H1 (cell line): ENCODE data around the gene PTPRO. TPM values are rescaled to one million over a fixed set of nuclear protein-coding genes. Genes with fewer than 3 reads are reported as not detected.

Experiments used
- CTCF ChIA-PET: fragments of 300-600 bp; sonication (Branson Sonifier 250); formaldehyde crosslinking; loops from one replicate; lab custom pipeline; 2021; ENCODE audit not compliant: partially characterized antibody; lab: Charles Lee
- POLR2A ChIA-PET: fragments of 300-600 bp; sonication (Branson Sonifier 250); formaldehyde crosslinking; loops from one replicate; lab custom pipeline; 2021; ENCODE audit warnings: inconsistent platforms; ENCODE audit not compliant: partially characterized antibody; lab: Charles Lee
- DNase-seq, 2 experiments: peaks; one replicate each; pipeline versions ENCODE4 v3.0.0 to v3.0.0-alpha.2; 2010 to 2022; ENCODE audit warnings: low spot score in 2 of 2, low read depth in 1 of 2, mixed read lengths in 1 of 2
- FAIRE-seq: peaks from 2 replicates; lab custom pipeline; 2011; peaks lifted over from hg19 to GRCh38; lab: Jason Lieb, UNC
- H2AFZ ChIP-seq: 2 replicates; pipeline ENCODE4 v1.8.1; 2012; ENCODE audit warnings: low read length, inconsistent platforms
- H2AK5ac ChIP-seq: 2 replicates; pipeline ENCODE4 v1.6.1; 2013; ENCODE audit warnings: low read depth, low read length
- H2BK120ac ChIP-seq: replicated peaks from 2 replicates; pipeline ENCODE3; 2013; ENCODE audit warnings: low read depth, low read length, inconsistent platforms
- H2BK12ac ChIP-seq: 2 replicates; pipeline ENCODE4 v1.6.1; 2013; ENCODE audit warnings: low read depth, low read length
- H2BK15ac ChIP-seq: 2 replicates; pipeline ENCODE4 v1.6.1; 2013; ENCODE audit warnings: low read length
- H2BK20ac ChIP-seq: 2 replicates; pipeline ENCODE4 v1.6.1; 2013; ENCODE audit warnings: low read length
- H2BK5ac ChIP-seq: 2 replicates; pipeline ENCODE4 v1.6.1; 2013; ENCODE audit warnings: low read depth, low read length
- H3K14ac ChIP-seq: 2 replicates; pipeline ENCODE4 v1.6.1; 2013; ENCODE audit warnings: inconsistent platforms; ENCODE audit not compliant: insufficient read length
- H3K18ac ChIP-seq: 2 replicates; pipeline ENCODE4 v1.6.1; 2013; ENCODE audit warnings: low read length; ENCODE audit errors: extremely low read depth
- H3K23ac ChIP-seq: 2 replicates; pipeline ENCODE4 v1.6.1; 2013; ENCODE audit warnings: inconsistent platforms; ENCODE audit not compliant: insufficient read length
- H3K23me2 ChIP-seq: 2 replicates; pipeline ENCODE4 v1.6.1; 2013; ENCODE audit warnings: low read depth, low read length
- H3K27ac ChIP-seq: 2 replicates; pipeline ENCODE4 v1.6.1; 2011; ENCODE audit warnings: low read depth, low read length, inconsistent platforms
- H3K27me3 ChIP-seq, 4 experiments: replicated peaks in 1 of 4; 1 replicate in 1 of 4; 2 replicates in 3 of 4; pipeline versions ENCODE4 v1.6.1 to v1.8.1; 2011 to 2013; ENCODE audit warnings: low read length in 3 of 4, mild to moderate bottlenecking in 3 of 4, inconsistent platforms in 2 of 4, mixed read lengths in 2 of 4, moderate library complexity in 1 of 4; ENCODE audit not compliant: control insufficient read depth in 3 of 4, insufficient read depth in 3 of 4; ENCODE audit errors: extremely low read depth in 1 of 4
- H3K36me3 ChIP-seq, 4 experiments: 2 replicates each; pipeline versions ENCODE4 v1.6.1 to v1.8.1; 2011 to 2013; ENCODE audit warnings: mild to moderate bottlenecking in 4 of 4, low read length in 3 of 4, moderate library complexity in 2 of 4, control low read depth in 1 of 4, inconsistent platforms in 1 of 4; ENCODE audit not compliant: insufficient read depth in 4 of 4, control insufficient read depth in 2 of 4
- H3K4ac ChIP-seq: replicated peaks from 2 replicates; pipeline ENCODE3; 2013; ENCODE audit warnings: low read length, low read depth, mixed read lengths, inconsistent platforms; ENCODE audit not compliant: insufficient read length
- H3K4me1 ChIP-seq, 4 experiments: replicated peaks in 1 of 4; 1 replicate in 1 of 4; 2 replicates in 3 of 4; pipeline versions ENCODE4 v1.6.1 to v1.8.1; 2011 to 2013; ENCODE audit warnings: low read length in 3 of 4, inconsistent platforms in 2 of 4, mixed read lengths in 1 of 4; ENCODE audit not compliant: insufficient read depth in 4 of 4, control insufficient read depth in 3 of 4
- H3K4me2 ChIP-seq, 2 experiments: 2 replicates each; pipeline versions ENCODE4 v1.6.1 to v1.8.1; 2011 to 2013; ENCODE audit warnings: low read depth in 2 of 2, low read length in 2 of 2, control low read depth in 1 of 2, inconsistent platforms in 1 of 2, mild to moderate bottlenecking in 1 of 2; ENCODE audit not compliant: insufficient read depth in 1 of 2
- H3K4me3 ChIP-seq, 4 experiments: fragments of 200-600, 300-600 bp in 1 of 4; sonication (generic), shearing (Covaris generic), sonication (Bioruptor Twin) in 1 of 4; 2 replicates each; pipeline versions ENCODE4 v1.5.1 to v1.8.1; 2011 to 2016; ENCODE audit warnings: low read length in 4 of 4, low read depth in 3 of 4, control low read depth in 2 of 4, inconsistent platforms in 2 of 4, mild to moderate bottlenecking in 2 of 4, mixed read lengths in 1 of 4, moderate library complexity in 1 of 4; ENCODE audit not compliant: insufficient read depth in 2 of 4; ENCODE audit errors: extremely low read depth in 1 of 4
- H3K56ac ChIP-seq: replicated peaks from 2 replicates; pipeline ENCODE3; 2013; ENCODE audit warnings: low read depth, mild to moderate bottlenecking, mixed read lengths, low read length, inconsistent platforms; ENCODE audit not compliant: insufficient read length
- H3K79me1 ChIP-seq: 2 replicates; pipeline ENCODE4 v1.6.1; 2013; ENCODE audit warnings: low read depth, low read length, control low read depth
- H3K79me2 ChIP-seq, 2 experiments: 2 replicates each; pipeline versions ENCODE4 v1.6.1 to v1.8.1; 2012 to 2013; ENCODE audit warnings: low read length in 2 of 2, mild to moderate bottlenecking in 2 of 2, inconsistent platforms in 1 of 2; ENCODE audit not compliant: insufficient read depth in 2 of 2, control insufficient read depth in 1 of 2
- H3K9ac ChIP-seq, 4 experiments: replicated peaks in 1 of 4; 1 replicate in 1 of 4; 2 replicates in 3 of 4; pipeline versions ENCODE4 v1.6.1 to v1.8.1; 2011 to 2013; ENCODE audit warnings: low read depth in 3 of 4, low read length in 3 of 4, control low read depth in 2 of 4, mild to moderate bottlenecking in 2 of 4, moderate library complexity in 2 of 4, inconsistent platforms in 1 of 4; ENCODE audit errors: extremely low read depth in 1 of 4
- H3K9me3 ChIP-seq, 2 experiments: 2 replicates each; pipeline versions ENCODE4 v1.6.1 to v1.8.1; 2012 to 2013; ENCODE audit warnings: mild to moderate bottlenecking in 2 of 2, moderate library complexity in 2 of 2, control low read depth in 1 of 2, inconsistent platforms in 1 of 2, low read depth in 1 of 2, low read length in 1 of 2, mixed read lengths in 1 of 2; ENCODE audit not compliant: insufficient read depth in 2 of 2
- H4K20me1 ChIP-seq, 2 experiments: replicated peaks in 1 of 2; 2 replicates each; pipeline versions ENCODE3 to v1.8.1; 2011 to 2013; ENCODE audit warnings: inconsistent platforms in 2 of 2, low read length in 2 of 2, mild to moderate bottlenecking in 1 of 2; ENCODE audit not compliant: insufficient read depth in 2 of 2, control insufficient read depth in 1 of 2
- H4K5ac ChIP-seq: 2 replicates; pipeline ENCODE4 v1.6.1; 2013; ENCODE audit warnings: low read length, low read depth, mixed read lengths, inconsistent platforms; ENCODE audit not compliant: insufficient read length
- H4K8ac ChIP-seq: 2 replicates; pipeline ENCODE4 v1.8.0; 2013; ENCODE audit warnings: mild to moderate bottlenecking, moderate library complexity, low read length, inconsistent platforms; ENCODE audit not compliant: insufficient read depth; ENCODE audit errors: extremely low read depth
- H4K91ac ChIP-seq: replicated peaks from 2 replicates; pipeline ENCODE3; 2013; ENCODE audit warnings: low read length, mixed read lengths, inconsistent platforms; ENCODE audit not compliant: insufficient read length
- BRCA1 ChIP-seq: IDR thresholded peaks from 2 replicates; pipeline ENCODE4 v1.6.1; 2012; ENCODE audit warnings: low read depth, low read length, improper control_type of control experiment
- CHD1 ChIP-seq: IDR thresholded peaks from 2 replicates; pipeline ENCODE4 v1.6.1; 2012; ENCODE audit warnings: low read depth, low read length, improper control_type of control experiment
- CREB1 ChIP-seq: IDR thresholded peaks from 2 replicates; pipeline ENCODE4 v1.6.1; 2012; ENCODE audit warnings: inconsistent platforms
- GTF2F1 ChIP-seq: IDR thresholded peaks from 2 replicates; pipeline ENCODE4 v1.6.1; 2012; ENCODE audit warnings: low read depth, low read length, improper control_type of control experiment, borderline replicate concordance
- KDM5A ChIP-seq: fragments of 200-600 bp; IDR thresholded peaks from 2 replicates; pipeline ENCODE4 v1.7.1; 2012; ENCODE audit warnings: mild to moderate bottlenecking, low read length, inconsistent platforms, mixed read lengths
- POU5F1 ChIP-seq: IDR thresholded peaks from 2 replicates; pipeline ENCODE4 v1.6.1; 2011; ENCODE audit warnings: low read depth, mild to moderate bottlenecking, low read length, moderate library complexity
- RAD21 ChIP-seq, 2 experiments: IDR thresholded peaks in 1 of 2; conservative IDR thresholded peaks in 1 of 2; 2 replicates each; pipeline ENCODE4 v1.6.1; 2011; ENCODE audit warnings: low read depth in 2 of 2, low read length in 2 of 2, improper control_type of control experiment in 1 of 2, inconsistent platforms in 1 of 2, mild to moderate bottlenecking in 1 of 2, moderate library complexity in 1 of 2
- SAP30 ChIP-seq: fragments of 300-600 bp; sonication (generic); IDR thresholded peaks from 2 replicates; pipeline ENCODE4 v1.7.1; 2012; ENCODE audit warnings: low read length, moderate library complexity, mild to moderate bottlenecking, inconsistent platforms; ENCODE audit not compliant: insufficient read depth, insufficient replicate concordance
- SIRT6 ChIP-seq: IDR thresholded peaks from one replicate; pipeline ENCODE4 v1.7.1; 2012; ENCODE audit warnings: low read length, inconsistent platforms
- SP4 ChIP-seq: IDR thresholded peaks from 2 replicates; pipeline ENCODE4 v1.6.1; 2012; ENCODE audit warnings: low read length, inconsistent platforms
- TAF1 ChIP-seq: IDR thresholded peaks from 2 replicates; pipeline ENCODE4 v1.6.1; 2011; ENCODE audit warnings: mild to moderate bottlenecking, low read depth, low read length
- ZNF274 ChIP-seq: IDR thresholded peaks from 2 replicates; pipeline ENCODE4 v1.7.0; 2012; ENCODE audit warnings: low read length, borderline replicate concordance; ENCODE audit errors: extremely low read depth
- WGBS, 2 experiments: shearing (Covaris generic) in 1 of 2; methylation state at CpG; one replicate each; pipeline versions ENCODE4 v1.1.6 to v1.1.7; 2013 to 2015; ENCODE audit warnings: low lambda C conversion rate in 2 of 2, mixed read lengths in 2 of 2, inconsistent platforms in 1 of 2, low coverage in 1 of 2, missing lambda C conversion rate in 1 of 2; ENCODE audit not compliant: insufficient replicate concordance in 2 of 2, insufficient coverage in 1 of 2, insufficient read length in 1 of 2; ENCODE audit errors: extremely low coverage in 1 of 2, missing lambda C conversion rate in 1 of 2; 5-methylcytosine and 5-hydroxymethylcytosine counted together
- polyA plus RNA-seq, 7 experiments: library from polyadenylated mRNA; depleted of rRNA in 3 of 7; stranded (reverse) in 5 of 7; unstranded in 2 of 7; fragments of >200 nt in 5 of 7; fragments of 200-250 nt in 2 of 7; gene quantifications; 1 replicate in 5 of 7; 2 replicates in 1 of 7; 4 replicates in 1 of 7; pipeline versions ENCODE4 v1.2.1 to v1.2.3, GENCODE V29; 2011 to 2013; ENCODE audit warnings: missing spikeins in 2 of 7, mixed read lengths in 2 of 7
- total RNA-seq: library from RNA; stranded (reverse); fragmentation: NEBNext Ultra II Directional; extraction: Animal tissue kit (Norgen Biotek cat#: 25700); gene quantifications from 2 replicates; pipeline ENCODE4 v1.2.1, GENCODE V29; 2021
- TF ChIP-seq, protein P1 (sequence below): IDR thresholded peaks from 2 replicates; pipeline ENCODE4 v1.6.1; 2011; ENCODE audit warnings: low read length, improper control_type of control experiment

PTPRO gene
- total and polyA plus RNA-seq, 2 of the 8 experiments (the other 6 are each of a cell fraction or from before 2014, with no cell fraction given), result 0.73 to 1.7 TPM

DNA sequence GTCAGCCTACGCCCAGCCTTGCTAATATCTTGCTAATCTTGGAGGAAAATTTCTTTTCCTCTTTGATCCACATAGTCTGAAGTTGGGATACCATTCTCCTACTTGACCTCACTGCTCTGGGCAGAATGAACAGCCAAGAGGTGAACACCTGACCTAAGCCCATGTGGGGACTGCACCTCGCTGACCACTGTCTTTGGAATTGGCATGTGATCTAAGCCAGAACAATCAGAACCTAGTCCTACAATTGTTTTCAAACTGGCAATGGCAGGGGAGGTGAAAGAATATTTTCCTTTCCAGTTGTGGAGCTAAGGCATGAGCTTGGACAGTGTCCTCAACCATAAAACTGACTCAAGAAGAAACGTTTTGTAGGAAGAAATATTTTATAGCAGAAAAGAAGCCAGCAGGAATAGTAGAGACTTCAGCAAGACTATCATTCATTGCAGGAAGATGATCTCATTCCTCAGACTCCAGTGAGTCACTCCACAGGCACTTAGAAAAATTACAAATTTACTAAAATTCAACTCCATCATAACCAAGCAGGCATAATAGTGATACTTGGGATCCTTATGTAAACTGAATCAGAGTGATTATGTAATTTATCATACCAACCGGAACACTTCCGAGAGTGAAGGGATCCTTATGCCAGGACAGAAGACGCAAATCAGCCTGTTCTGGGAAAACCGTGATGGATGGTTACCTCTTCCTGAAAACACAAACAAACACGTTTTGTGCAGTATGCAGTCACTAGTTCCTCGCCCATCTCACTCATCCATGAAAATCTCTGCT is 14.7 kb downstream of the PTPRO start:
- no peak overlapping the region for H3K4me3 ChIP-seq
- H3K4me1 ChIP-seq, result no peaks in the 10 kb centered on the region
- no peak overlapping the region for H2BK12ac ChIP-seq
- H2BK15ac ChIP-seq, result no peak overlapping the region
- no peak overlapping the region for H2BK20ac ChIP-seq
- H3K4ac ChIP-seq, result no peak overlapping the region
- no peaks in the 10 kb centered on the region for H4K20me1 ChIP-seq
- H2AFZ ChIP-seq, result no peak overlapping the region
- FAIRE-seq, result no peak
- H3K9ac ChIP-seq, result no peak overlapping the region
- no peak overlapping the region for H4K5ac ChIP-seq
- H3K23me2 ChIP-seq, result no peaks in the 10 kb centered on the region
- H3K23ac ChIP-seq, result no peak overlapping the region
- peaks cover 0 to 1% (median 0%) of the 10 kb centered on the region in 4 experiments; a peak in 1 of 7 replicates for H3K27me3 ChIP-seq
- H3K56ac ChIP-seq, result no peak overlapping the region
- H4K8ac ChIP-seq, result no peak overlapping the region
- no peaks in the 10 kb centered on the region for H3K79me2 ChIP-seq
- ChIA-PET POLR2A (no interaction called here), CTCF (no interaction called here)
- DNase-seq, result no peak
- H3K18ac ChIP-seq, result no peak overlapping the region
- H3K4me2 ChIP-seq, result no peak overlapping the region
- no peak overlapping the region for H2AK5ac ChIP-seq
- H2BK120ac ChIP-seq, result no peak overlapping the region
- no peak overlapping the region for H3K14ac ChIP-seq
- H3K9me3 ChIP-seq, result no peaks in the 10 kb centered on the region
- no peak overlapping the region for H4K91ac ChIP-seq
- H2BK5ac ChIP-seq, result no peak overlapping the region
- no peak overlapping the region for H3K27ac ChIP-seq
- 82% methylated on average over 9 of the region's 9 CpGs; no CpG with 5 or more reads in 1 of the 2 experiments for WGBS, 2 experiments
- H3K79me1 ChIP-seq, result no peaks in the 10 kb centered on the region
- H3K36me3 ChIP-seq, result no peaks in the 10 kb centered on the region
- TF ChIP-seq SAP30 (no peak), KDM5A (no peak), ZNF274 (no peak), BRCA1 (no peak), TAF1 (no peak), SIRT6 (no peak), GTF2F1 (no peak), CHD1 (no peak), POU5F1 (no peak), SP4 (no peak), CREB1 (no peak), RAD21 (IDR thresholded peaks at IDR 0.05 in 1 of 2, conservative IDR thresholded peaks at IDR 0.05 in 1 of 2; ENCODE audit: low read depth in 2 of 2, low read length in 2 of 2) (no peak)
- TF ChIP-seq, protein P1, sequence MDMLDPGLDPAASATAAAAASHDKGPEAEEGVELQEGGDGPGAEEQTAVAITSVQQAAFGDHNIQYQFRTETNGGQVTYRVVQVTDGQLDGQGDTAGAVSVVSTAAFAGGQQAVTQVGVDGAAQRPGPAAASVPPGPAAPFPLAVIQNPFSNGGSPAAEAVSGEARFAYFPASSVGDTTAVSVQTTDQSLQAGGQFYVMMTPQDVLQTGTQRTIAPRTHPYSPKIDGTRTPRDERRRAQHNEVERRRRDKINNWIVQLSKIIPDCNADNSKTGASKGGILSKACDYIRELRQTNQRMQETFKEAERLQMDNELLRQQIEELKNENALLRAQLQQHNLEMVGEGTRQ, result no peak
